OCI-LY7 (cell line): ENCODE measurements around the gene FUBP3. TPM values are rescaled to one million over a fixed set of nuclear protein-coding genes. Genes with fewer than 3 reads are reported as not detected.

ENCODE experiments used
- BruUV-seq: library from RNA; stranded (reverse); fragments of 400-500 nt; replicated peaks from 2 replicates; lab custom pipeline; 2021; lab: Mats Ljungman, UMichigan
- CTCF ChIA-PET: fragments of 300-600 bp; sonication (Branson Sonifier 250); formaldehyde crosslinking; loops from one replicate; lab custom pipeline; 2022; ENCODE audit warnings: antibody characterized with exemption; ENCODE audit not compliant: unreplicated experiment; lab: Charles Lee
- POLR2A ChIA-PET: fragments of 300-600 bp; sonication (Branson Sonifier 250); formaldehyde crosslinking; loops from one replicate; lab custom pipeline; 2022; ENCODE audit warnings: antibody characterized with exemption; lab: Charles Lee
- DNase-seq: peaks from one replicate; pipeline ENCODE4 v3.0.0-alpha.2; 2015; ENCODE audit warnings: low spot score
- H2AFZ ChIP-seq: fragments of 200-600 bp; sonication (generic), shearing (Covaris generic); 2 replicates; pipeline ENCODE4 v1.6.1; 2014; ENCODE audit warnings: mild to moderate bottlenecking, antibody characterized with exemption, low read length, moderate library complexity
- H3K27ac ChIP-seq: fragments of 200-600 bp; sonication (generic); 2 replicates; pipeline ENCODE4 v1.5.1; 2014; ENCODE audit warnings: mixed run types, low read depth, mild to moderate bottlenecking, moderate library complexity, low read length, inconsistent platforms; ENCODE audit not compliant: poor library complexity, severe bottlenecking
- H3K36me3 ChIP-seq: fragments of 200-600 bp; sonication (generic); 2 replicates; pipeline ENCODE4 v1.6.1; 2014; ENCODE audit warnings: mild to moderate bottlenecking, antibody characterized with exemption, low read length, moderate library complexity, mixed read lengths; ENCODE audit not compliant: insufficient read depth
- H3K4me1 ChIP-seq: fragments of 200-600 bp; sonication (generic); 2 replicates; pipeline ENCODE4 v1.5.1; 2014; ENCODE audit warnings: mild to moderate bottlenecking, low read length; ENCODE audit not compliant: insufficient read depth, poor library complexity, severe bottlenecking
- H3K4me2 ChIP-seq: fragments of 200-600 bp; sonication (generic); 2 replicates; pipeline ENCODE4 v1.6.1; 2014; ENCODE audit warnings: mild to moderate bottlenecking, low read length
- H3K4me3 ChIP-seq: fragments of 200-600 bp; sonication (generic); 2 replicates; pipeline ENCODE4 v1.5.1; 2014; ENCODE audit warnings: mild to moderate bottlenecking, low read depth, low read length; ENCODE audit not compliant: poor library complexity, severe bottlenecking
- H3K79me2 ChIP-seq: fragments of 200-600 bp; sonication (generic); 2 replicates; pipeline ENCODE4 v1.6.1; 2016; ENCODE audit warnings: low read depth, mild to moderate bottlenecking, low read length, moderate library complexity, mixed read lengths; ENCODE audit not compliant: insufficient read depth
- H3K9me2 ChIP-seq: fragments of 200-600 bp; sonication (generic); 2 replicates; pipeline ENCODE4 v1.6.1; 2016; ENCODE audit warnings: mild to moderate bottlenecking, low read length, mixed read lengths; ENCODE audit not compliant: insufficient read depth
- H3K9me3 ChIP-seq: fragments of 200-600 bp; sonication (generic); 2 replicates; pipeline ENCODE4 v1.6.1; 2014; ENCODE audit warnings: mild to moderate bottlenecking, mixed run types, low read length, mixed read lengths
- H4K20me1 ChIP-seq: fragments of 200-600 bp; sonication (generic); 2 replicates; pipeline ENCODE4 v1.6.1; 2014; ENCODE audit warnings: mild to moderate bottlenecking, antibody characterized with exemption, low read length, moderate library complexity, mixed read lengths; ENCODE audit not compliant: insufficient read depth
- CTCF ChIP-seq: fragments of 200-600 bp; sonication (generic); conservative IDR thresholded peaks from 2 replicates; pipeline ENCODE4 v1.5.1; 2014; ENCODE audit warnings: mild to moderate bottlenecking, antibody characterized with exemption, low read length, moderate library complexity, mixed read lengths
- EZH2phosphoT487 ChIP-seq: fragments of 200-600 bp; sonication (generic); IDR thresholded peaks from 2 replicates; pipeline ENCODE4 v1.6.1; 2018; ENCODE audit warnings: low read depth, borderline replicate concordance, mild to moderate bottlenecking, mixed run types, antibody characterized with exemption, low read length, moderate library complexity, mixed read lengths
- intact Hi-C: fragments of 100-400 bp; cut with micrococcal nuclease; formaldehyde crosslinking; loops from one replicate; pipeline ENCODE4 v1.10.0; 2022; ENCODE audit not compliant: unreplicated experiment
- total RNA-seq, 2 experiments: library from RNA; depleted of rRNA in 1 of 2; stranded (reverse); fragments of >200 nt in 1 of 2; shearing (Covaris generic) in 1 of 2; gene quantifications; 2 replicates each; pipeline ENCODE4 v1.2.3, GENCODE V29; 2014 to 2022

The FUBP3 gene
- total RNA-seq, 2 experiments from 2014 or later: 62.3 to 78.3 TPM

GRCh38 chr9:130608554-130609134 is 29.3 kb downstream of the FUBP3 start:
- no peaks in the 10 kb centered on the region for H3K9me3 ChIP-seq
- H3K79me2 ChIP-seq: no peaks in the 10 kb centered on the region
- intact Hi-C loops: no loop called here
- no peak for DNase-seq
- CTCF ChIA-PET: no interaction called here
- H3K4me2 ChIP-seq: no peak overlapping the region
- TF ChIP-seq CTCF (no peak), EZH2phosphoT487 (no peak)
- H3K9me2 ChIP-seq: no peaks in the 10 kb centered on the region
- no peak overlapping the region for H2AFZ ChIP-seq
- H3K36me3 ChIP-seq: peaks cover 48% of the 10 kb centered on the region
- no TSS peak for BruUV-seq
- no peaks in the 10 kb centered on the region for H3K4me1 ChIP-seq
- POLR2A ChIA-PET: interaction anchor here (0.6 kb wide), 1 partner anchor 954 kb away, joined by 4 read pairs; no protein-coding TSS in a partner anchor
- H4K20me1 ChIP-seq: no peaks in the 10 kb centered on the region
- no peak overlapping the region for H3K27ac ChIP-seq
- H3K4me3 ChIP-seq: no peak overlapping the region

GRCh38 chr9:130609163-130609562 is 29.8 kb downstream of the FUBP3 start:
- H3K9me2 ChIP-seq: no peaks in the 10 kb centered on the region
- ChIA-PET POLR2A (interaction anchor here (0.6 kb wide), 1 partner anchor 954 kb away, joined by 4 read pairs; no protein-coding TSS in a partner anchor), CTCF (no interaction called here)
- no peak for DNase-seq
- H3K27ac ChIP-seq: no peak overlapping the region
- no peak overlapping the region for H3K4me3 ChIP-seq
- no TSS peak for BruUV-seq
- no peak for TF ChIP-seq CTCF
- no peak for TF ChIP-seq EZH2phosphoT487
- H3K9me3 ChIP-seq: no peaks in the 10 kb centered on the region
- H3K36me3 ChIP-seq: peaks cover 48% of the 10 kb centered on the region
- no peaks in the 10 kb centered on the region for H3K4me1 ChIP-seq
- no peaks in the 10 kb centered on the region for H3K79me2 ChIP-seq
- H3K4me2 ChIP-seq: no peak overlapping the region
- H4K20me1 ChIP-seq: no peaks in the 10 kb centered on the region
- H2AFZ ChIP-seq: no peak overlapping the region
- intact Hi-C loops: no loop called here
